HG03280 (cell line): ENCODE measurements around the gene SLCO2A1.

Experiments
- ATAC-seq: cut with Tn5 transposase; IDR thresholded peaks from one replicate; pipeline ENCODE4 v1.9.1; 2021; ENCODE audit warnings: mild to moderate bottlenecking, moderate library complexity; ENCODE audit not compliant: unreplicated experiment

SLCO2A1 gene

DNA sequence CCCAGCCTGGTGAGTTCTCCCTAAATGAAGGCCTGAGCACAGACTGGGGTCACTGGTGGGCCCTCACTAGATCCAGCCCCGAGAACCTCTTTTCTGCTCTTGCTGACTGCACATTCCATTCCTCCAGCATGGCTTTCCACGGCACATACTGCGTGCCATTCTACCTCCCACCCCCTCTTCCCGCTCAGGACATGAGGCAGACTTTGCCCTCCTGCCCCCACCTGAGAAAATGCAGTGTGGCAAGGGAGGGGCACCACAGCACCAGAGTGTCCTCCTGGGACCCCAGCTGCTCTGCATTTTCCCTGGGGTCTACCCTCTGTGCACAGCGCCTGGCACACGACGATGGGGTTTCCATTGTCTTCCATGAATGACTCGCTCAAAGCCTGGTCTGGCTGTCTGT is 6.1 kb upstream of the SLCO2A1 start:
- no peak for ATAC-seq

- ATAC-seq, result no peak
Observed at GRCh38 chr3:134034005-134034785, 4.5 kb upstream of the SLCO2A1 start.

DNA sequence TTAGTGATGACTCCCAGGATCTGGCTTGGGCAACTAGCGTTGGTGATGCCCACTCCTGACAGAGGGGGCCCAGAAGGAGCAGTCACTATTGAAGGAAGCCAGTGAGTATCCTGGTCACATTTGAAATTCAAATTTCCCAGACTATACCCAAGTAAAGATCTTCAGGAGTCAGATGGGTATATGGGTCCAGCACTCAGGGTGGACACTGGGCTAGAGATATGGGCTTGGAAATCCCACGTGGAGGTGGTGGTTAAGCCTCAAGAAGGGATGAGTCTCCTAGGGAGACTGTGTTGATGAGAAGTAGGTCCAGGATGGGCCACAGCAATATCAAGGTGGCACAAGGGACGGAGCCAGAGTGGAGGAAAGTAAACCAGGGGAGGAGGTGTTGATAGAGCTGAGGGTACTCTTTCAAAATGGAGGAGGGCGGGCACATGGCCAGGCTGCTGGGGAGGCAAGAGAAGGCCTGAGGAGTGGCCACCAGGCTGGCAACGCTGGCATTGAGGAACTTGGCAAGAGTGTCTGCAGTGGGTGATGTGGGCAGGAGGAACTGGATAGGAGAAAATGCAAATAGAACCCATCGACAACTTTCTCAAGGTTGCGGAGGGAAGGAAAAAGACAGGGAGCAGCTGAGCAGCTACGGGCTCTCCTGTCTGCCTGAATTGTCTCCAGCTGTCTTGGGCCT is 3.7 kb upstream of the SLCO2A1 start:
- ATAC-seq, result no peak

GRCh38 chr3:134031348-134031915 is 1.7 kb upstream of the SLCO2A1 start:
- no peak for ATAC-seq

DNA sequence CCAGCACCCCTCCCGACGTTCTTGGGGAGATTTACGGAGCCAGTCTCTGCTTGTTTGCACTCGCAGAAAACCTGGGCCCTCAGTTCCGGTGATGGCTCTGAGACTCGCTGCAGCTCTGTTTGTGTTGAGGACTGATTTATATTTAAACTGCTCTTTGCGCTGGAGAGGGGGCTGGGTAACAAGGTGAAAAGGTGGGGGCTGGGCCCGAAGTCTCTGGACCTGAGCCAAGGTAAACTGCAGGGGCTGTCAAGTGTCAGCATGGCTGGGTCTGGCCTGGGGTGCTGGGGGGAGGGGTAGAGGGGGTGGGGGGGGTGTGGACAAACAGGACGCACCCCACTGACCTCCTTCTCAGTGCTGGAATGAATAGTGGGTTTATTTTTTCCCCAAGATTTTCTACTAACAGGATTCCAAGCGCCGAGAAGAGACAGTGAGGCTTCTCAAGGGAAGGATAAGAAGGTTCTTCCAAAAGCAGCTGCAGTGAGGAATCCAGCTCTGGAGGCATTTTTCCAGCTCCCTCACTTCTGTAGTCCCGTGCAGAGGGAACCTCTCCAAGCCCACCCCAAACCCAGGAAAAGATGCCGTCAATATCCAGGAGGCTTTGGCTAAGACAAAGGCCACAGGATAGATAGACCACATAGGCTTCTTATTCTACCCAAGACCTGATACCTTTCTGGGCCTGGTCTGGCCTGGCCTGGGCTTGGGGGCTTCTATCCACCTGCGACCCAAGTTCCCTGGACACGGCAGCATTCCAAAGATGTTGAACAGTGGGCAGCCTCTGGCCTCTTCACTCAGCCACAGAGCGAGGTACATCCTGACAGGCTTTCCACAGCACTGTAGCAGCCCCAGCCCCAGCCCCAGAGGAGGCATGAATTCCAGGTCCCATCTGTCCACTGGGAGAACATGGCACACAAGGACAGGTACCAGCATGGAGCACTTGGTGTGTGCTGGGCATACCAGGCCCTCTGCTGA is 938 bp upstream of the SLCO2A1 start:
- ATAC-seq, result no peak

GRCh38 chr3:134029256-134029733 is 430 bp downstream of the SLCO2A1 start:
- ATAC-seq, result no peak

GRCh38 chr3:134028486-134029255 is 1.1 kb downstream of the SLCO2A1 start:
- ATAC-seq, result no peak

DNA sequence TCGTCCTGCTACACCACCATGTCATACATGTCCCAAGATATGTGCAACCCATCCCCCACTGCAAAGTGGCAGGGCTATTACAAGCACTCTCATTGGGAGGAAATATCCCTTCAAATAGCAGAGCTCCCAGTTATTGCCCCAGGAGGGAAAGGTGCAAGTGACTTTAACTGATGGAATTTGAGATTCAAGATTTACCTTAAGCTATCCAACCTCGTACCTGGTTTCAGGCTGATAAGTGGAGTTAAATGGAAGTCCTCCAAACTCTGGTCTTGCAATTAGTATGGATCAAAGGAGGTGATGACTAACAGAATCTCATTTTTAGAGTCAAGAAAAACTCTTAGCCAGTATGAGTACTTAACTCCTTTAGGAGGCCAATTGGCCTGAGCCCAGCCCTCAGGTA is 2.1 kb downstream of the SLCO2A1 start:
- ATAC-seq, result no peak

GRCh38 chr3:134020135-134020680 is 9.5 kb downstream of the SLCO2A1 start:
- ATAC-seq, result no peak

- no peak for ATAC-seq
Observed at GRCh38 chr3:134018850-134019249, 10.9 kb downstream of the SLCO2A1 start.

DNA sequence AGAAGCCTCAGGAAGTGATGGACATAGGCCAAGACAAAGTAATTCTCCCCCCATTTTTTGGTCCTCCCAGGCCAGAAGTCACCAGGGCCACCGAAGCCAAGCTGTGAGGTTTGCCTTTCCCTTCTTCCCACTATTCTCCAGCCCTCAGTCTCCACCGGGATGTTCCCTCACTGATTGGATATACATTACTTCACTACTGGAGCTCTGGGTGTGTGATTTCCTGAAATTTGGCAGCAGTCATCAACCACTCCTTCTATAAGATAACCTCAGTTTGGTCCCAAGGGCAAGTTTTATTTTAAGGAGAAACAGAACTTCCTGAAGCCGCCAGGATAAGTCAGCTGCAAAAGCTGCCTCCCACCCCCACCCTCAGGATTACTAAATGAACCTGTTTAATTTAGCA is 11.3 kb downstream of the SLCO2A1 start:
- ATAC-seq, result no peak

GRCh38 chr3:134017490-134017889 is 12.2 kb downstream of the SLCO2A1 start:
- no peak for ATAC-seq

- ATAC-seq, result no peak
Observed at GRCh38 chr3:134014270-134014669, 15.5 kb downstream of the SLCO2A1 start.

GRCh38 chr3:134013280-134013679 is 16.4 kb downstream of the SLCO2A1 start:
- ATAC-seq, result no peak

- no peak for ATAC-seq
Observed at GRCh38 chr3:134009345-134010000, 20.3 kb downstream of the SLCO2A1 start.

GRCh38 chr3:134008630-134009156 is 21.0 kb downstream of the SLCO2A1 start:
- ATAC-seq, result no peak

DNA sequence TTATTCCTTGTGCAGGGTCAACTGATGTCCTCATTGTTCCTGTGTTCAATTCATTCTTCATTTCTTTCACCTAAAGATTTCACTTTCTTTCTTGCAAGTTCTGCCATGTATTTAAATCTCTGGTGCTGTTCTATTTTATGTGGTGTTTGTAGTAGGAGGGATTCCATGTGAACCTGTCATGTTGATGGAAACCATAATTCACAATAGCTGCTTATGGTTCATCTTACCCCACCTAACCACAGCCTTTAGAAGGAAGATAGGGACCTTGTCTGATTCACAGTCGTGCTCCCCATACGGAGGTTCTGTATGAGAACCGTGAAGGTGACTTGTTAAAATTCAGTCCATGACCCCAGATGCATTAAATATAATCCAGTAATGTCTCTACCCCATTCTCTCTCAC is 21.9 kb downstream of the SLCO2A1 start:
- ATAC-seq, result no peak

DNA sequence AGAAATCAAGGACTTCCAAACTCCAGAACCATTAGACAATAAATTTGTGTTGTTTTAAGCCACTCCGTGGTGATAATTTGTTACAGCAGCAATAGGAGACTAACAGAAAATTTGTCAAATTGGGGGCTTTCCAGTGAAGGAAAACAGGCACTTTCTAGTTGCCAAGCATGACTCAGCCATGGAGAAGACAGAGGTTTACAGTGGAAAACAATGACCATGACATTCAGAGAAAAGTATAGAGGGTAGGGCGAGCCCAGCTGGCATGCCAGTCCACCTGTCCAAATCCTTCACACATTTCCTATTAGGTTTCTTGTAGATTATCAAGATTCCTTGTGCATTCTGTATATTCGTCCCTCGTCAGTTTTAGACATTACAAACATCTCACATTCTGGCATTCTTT is 24.9 kb downstream of the SLCO2A1 start:
- ATAC-seq, result no peak

- no peak for ATAC-seq
Observed at GRCh38 chr3:134003066-134003465, 26.7 kb downstream of the SLCO2A1 start.
